Adipose tissue (tissue), 3 donors: ENCODE measurements around the gene LSP1. TPM values are rescaled to one million over a fixed set of nuclear protein-coding genes. Genes with fewer than 3 reads are reported as not detected.

Source experiments
- H3K27ac ChIP-seq: one replicate; pipeline ENCODE4 v1.5.1; 2013; ENCODE audit warnings: low read depth, low read length
- WGBS, 3 donors: extraction: QIAGEN DNeasy Blood & Tissue Kit; methylation state at CpG; one replicate each; pipeline ENCODE4 v1.1.7; 2013; 5-methylcytosine and 5-hydroxymethylcytosine counted together
- polyA plus RNA-seq, 3 donors: library from polyadenylated mRNA; stranded (reverse); fragments of 200-250 nt; gene quantifications; one replicate each; pipeline ENCODE4 v1.2.3, GENCODE V29; 2013
- donor health status: healthy with polysubstance abuse.
- donor health status: Bipolar disorder and iron deficiency.
- donor health status: healthy.

The LSP1 gene
- polyA plus RNA-seq, 3 donors, result 5.2 to 187 (median 40.4) TPM

DNA sequence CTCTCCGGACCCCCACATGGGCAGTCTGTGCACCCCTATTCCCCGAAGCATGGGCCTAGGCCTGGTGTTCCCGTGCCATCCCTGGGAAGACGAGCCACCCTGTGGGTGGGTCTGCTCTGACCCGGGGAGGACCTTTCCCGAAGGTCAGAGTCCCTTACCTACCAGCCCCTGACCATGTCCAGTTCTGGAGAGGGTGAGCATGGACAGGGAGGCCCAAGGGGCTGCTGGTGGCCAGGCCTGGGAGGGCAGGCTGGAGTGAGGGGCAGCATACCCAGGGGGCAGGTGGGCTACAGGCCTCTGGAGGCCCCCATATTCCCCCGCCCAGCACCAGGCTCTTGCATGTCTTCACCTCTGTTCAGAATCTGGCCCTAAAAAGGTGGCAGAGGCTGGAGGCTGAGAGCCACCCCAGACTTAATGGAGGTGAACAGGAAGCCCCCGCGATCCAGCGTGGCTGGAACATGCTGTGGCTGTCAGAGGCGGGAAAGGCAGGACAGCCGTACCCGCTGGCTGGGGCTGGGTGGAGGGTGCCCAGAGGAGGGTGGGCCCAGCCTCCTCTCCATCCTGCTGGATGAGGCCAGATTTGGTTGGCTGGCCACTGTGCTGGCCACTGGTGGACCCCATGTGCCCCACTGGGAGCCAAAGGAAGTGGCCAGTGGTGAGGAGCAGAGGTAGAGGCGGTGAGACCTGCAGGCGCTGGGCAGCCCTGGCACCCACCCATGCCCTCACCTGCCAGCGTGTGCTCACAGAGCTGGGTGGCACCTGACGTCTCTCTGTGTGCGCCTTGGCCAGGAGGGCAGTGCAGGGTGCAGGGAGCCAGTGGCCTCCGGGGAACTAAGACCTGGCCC lies 29.3 kb upstream of the LSP1 start:
- no peak overlapping the region for H3K27ac ChIP-seq
- WGBS, 3 donors, result 89 to 92% (median 92%) methylated on average over 19 of the region's 19 CpGs

DNA sequence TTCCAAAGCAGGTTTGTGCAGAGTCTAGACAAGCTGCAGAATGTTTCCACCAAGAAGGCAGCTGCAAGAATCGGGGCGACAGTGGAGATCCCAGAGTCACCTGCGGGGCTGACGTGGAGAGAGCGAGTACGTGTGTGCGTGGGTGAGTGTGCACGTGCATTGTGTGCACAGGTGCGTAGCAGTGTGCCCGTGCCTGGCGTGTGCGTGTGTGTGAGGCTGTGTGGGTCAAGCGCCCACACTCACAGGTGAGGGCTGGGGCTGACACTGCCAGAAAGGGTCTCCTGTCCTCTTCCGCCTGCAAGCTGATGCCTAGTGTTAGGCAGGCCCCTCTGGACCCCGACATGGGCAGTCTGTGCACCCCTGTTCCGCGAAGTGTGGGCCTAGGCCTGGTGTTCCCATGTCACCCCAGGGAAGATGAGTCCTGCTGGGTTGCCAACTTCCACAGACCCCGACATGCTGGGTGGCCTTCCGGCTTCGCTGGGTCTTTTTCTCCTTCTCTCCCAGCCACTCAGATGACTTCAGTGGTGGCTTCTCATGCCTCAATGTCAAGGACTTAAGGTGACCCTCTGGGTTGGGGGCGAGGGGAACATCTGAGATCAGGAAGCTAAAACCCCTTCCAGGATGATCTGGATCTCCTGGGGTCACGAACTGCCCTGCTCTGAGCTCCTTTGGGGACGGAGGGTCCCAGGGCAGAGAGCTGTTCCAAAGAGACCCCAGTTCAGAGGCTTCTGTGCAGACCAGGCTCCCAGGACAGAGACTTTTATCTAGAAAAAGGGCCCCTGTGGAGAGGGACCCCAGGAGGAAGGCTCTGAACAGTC lies 28.5 kb upstream of the LSP1 start:
- H3K27ac ChIP-seq, result no peak overlapping the region
- 88 to 93% (median 91%) methylated on average over 23 of the region's 23 CpGs for WGBS, 3 donors

DNA sequence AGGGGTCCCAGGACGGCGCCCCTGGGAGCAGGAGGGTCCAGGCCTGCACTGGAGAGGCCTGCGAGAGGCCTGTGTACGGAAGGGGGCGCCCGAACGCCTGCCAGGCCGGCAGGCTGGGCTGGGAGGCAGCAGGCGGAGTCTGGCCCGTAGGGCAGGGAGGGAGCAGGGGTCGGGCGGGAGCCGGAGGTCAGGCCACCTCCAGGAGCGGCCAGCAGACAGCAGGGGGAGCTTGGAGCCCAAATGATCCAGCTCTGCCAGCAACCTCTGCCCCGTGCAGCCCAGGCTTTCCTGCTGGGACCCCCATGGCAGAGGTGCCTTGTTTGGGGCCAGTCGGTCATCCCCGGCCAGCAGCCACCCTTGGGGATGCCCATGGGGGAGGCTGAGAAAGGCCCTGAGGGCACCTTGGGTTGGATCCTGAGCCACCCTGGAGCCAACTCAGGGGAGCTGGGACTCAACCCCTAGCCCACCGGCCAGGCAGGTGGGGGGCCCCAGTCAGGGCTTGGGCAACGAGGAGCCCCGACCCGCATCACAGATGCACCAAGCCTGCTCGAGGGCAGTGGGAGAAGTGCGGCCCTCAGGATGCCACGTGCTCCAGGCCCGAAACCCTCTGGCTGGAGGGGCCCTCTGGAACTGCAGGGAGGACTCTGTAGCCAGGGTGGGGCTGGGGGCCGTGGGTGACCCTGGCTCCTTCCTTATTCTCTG lies 27.7 kb upstream of the LSP1 start:
- no peak overlapping the region for H3K27ac ChIP-seq
- WGBS, 3 donors, result 54 to 58% (median 57%) methylated on average over 18 to 26 of the region's 26 CpGs

DNA sequence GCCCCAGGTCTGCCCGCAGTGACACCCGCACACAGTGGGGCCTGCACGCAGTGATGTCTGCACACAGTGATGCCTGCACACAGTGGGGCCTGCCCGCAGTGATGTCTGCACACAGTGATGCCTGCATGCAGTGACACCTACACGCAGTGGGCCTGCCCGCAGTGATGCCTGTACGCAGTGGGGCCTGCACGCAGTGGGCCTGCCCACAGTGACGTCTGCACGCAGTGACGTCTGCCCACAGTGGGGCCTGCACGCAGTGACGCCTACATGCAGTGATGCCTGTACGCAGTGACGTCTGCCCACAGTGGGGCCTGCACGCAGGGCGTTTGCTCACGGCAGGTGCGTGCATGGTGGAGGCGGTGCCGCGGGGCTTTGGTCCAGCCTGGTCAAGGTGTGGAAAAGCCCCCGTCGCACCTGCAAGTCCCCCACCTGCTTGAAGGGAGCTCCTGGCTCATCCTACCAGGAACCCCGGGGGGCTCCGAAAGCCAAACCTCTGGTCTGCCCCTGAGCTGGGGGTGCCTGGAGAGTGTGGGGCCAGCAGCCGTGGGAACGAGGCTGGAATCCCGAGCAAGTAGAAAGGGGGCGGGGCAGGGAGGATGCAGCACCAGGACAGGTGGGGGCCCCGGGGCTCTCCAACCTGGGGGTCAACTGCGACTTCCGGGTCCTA lies 27.0 kb upstream of the LSP1 start:
- 91 to 95% (median 94%) methylated on average over 31 to 33 of the region's 33 CpGs for WGBS, 3 donors
- H3K27ac ChIP-seq, result no peak overlapping the region

DNA sequence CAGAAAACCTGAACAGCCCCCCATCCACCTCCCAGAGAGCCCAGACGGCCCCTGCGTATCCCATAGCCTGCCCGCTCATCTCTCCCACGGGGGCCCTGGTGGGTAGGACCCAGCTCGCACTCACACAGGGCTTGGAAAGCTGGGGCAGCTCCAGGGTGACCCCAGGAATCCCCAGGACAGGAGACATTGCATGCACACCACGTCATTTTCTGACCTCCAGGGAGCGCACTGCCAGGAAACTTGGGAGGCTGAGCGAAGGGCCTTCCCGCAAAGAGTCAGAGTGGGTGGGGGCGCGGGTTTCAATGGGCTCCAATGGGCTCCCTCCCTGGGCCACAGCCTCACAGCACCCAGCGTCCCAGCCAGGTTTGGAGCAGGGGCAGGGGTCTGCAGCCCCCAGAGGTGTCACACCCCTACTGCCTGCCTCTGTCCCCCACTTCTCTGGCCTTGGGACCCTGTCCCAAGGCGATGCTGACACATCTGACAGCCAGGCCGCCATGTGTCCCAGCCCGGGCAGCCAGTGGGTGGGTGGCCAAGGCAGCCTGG lies 26.3 kb upstream of the LSP1 start:
- H3K27ac ChIP-seq, result no peak overlapping the region
- 62 to 76% (median 69%) methylated on average over 15 of the region's 15 CpGs for WGBS, 3 donors

DNA sequence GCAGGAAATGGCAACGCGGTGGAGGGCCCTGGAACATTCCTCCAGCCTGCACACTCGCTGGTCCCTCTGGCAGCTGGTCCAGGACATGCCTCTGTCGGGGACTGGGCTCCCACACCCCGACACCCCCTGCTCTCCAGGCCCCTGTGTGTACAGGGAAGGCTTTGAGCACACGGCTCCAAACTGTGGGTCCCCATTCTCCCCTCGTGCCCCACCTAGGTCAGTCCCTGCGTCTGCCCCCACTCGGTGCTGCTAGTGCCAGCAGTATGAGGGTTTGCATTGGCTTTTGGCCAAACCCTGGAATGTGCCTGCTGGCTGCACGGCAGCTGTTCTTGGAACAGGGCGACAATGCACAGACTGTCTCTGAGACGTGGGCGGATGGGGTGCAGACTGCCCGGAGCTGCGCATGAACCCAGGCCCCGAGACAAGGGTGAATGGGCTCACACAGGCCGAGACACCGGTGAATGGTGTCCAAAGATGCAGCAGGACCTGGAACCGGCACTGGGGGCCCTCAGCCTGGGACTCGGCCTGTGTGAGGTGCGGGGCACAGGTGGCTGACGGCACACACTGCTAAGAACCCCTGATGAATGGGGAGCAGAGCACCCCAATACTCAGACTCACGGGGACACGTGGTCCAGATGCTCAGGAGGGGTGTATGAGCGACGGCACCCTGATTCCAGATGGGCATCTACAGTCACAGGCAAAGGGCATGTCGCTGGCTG lies 25.6 kb upstream of the LSP1 start:
- no peak overlapping the region for H3K27ac ChIP-seq
- WGBS, 3 donors, result 39 to 74% (median 68%) methylated on average over 27 of the region's 27 CpGs

DNA sequence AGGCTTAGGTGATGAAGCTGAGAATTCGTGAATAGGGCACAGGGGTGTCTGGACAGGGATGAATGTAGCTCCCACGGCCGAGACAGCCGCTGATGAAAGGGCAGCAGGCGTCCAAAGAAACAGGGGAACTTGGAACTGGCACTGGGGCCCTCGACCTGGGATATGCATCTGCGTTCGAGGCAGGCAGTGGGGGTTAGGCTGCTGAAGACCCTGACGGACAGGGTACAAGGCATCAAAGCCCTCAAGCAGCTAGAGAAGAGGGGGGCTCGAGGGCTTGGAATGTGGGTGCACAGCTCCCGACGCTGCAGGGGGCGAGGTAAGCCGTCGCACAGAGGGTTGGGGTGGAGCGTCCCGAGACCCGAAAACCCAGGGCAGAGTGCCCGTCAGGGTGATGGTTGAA lies 25.0 kb upstream of the LSP1 start:
- WGBS, 3 donors, result 84 to 89% (median 86%) methylated on average over 19 of the region's 19 CpGs
- H3K27ac ChIP-seq, result no peak overlapping the region

DNA sequence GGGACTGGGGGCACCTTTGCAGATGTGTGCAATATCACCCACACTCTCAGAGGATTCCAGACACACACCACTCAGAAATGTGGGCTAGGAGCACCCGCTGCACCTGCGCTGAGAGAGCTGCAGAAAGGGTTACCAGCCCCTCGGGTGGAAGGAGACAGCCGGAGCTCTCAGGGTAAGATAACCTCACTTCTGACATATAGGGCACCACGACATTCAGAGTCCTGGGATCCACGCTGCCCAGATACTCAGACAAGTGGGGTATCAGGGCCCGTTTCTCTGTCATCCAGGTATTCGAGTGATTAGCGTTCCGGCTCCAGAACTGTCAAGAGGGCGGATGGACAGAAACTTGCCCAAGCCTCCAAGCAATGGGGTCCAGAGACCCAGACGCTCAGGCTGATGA lies 24.3 kb upstream of the LSP1 start:
- 84 to 89% (median 84%) methylated on average over 12 of the region's 12 CpGs for WGBS, 3 donors
- no peak overlapping the region for H3K27ac ChIP-seq

DNA sequence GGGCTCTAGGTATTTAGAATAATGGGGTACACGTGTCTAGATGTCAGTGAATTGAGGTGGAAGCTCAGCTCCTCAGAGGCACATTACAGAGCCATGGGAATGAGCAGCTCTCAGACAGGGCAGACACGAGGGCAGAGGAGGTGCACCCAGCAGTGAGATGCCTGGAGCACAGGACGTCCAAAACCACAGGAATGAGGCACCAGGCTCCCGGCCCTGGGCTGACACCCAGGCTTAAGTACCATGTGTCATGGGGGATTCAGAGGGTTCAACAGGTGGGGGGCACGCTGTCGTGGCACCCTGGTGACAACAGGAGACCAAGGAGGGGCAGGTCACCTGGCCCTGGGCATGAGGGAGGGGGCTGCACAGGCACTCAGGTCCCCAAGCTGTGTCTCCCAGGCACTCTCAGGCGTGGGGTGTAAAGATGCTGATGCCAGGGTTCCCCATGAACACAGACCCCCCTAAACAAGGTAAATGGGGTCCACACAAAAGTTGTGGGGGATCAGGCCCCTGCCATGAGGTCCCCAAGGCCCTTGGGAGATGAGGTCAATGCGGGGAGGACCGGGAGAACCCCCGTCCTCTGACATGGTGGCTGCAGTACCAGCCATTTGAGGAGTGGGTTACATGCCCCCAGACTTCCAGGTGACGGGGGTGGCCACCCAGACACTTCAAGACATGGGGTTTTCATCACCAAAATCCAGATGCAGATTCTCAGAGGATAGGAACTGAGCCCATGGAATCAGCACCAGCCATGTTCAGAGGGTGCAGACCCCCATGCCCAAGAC lies 23.7 kb upstream of the LSP1 start:
- no peak overlapping the region for H3K27ac ChIP-seq
- WGBS, 3 donors, result 70 to 92% (median 70%) methylated on average over 11 of the region's 11 CpGs

DNA sequence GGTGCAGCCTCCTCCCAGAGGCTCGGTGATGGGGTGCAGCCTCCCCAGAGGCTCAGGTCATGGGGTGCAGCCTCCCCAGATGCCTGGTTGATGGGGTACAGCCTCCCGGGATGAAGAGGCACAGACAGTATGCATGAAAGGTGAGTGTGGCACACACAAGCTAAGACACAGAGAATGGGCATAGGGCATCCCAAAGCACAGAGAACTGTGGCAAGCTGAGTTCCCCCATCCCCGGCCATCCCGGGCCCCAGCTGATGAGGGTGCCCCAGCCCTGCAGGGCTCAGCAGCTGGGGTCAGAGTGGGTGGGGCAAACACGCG lies 22.9 kb upstream of the LSP1 start:
- no peak overlapping the region for H3K27ac ChIP-seq
- 56 to 64% (median 57%) methylated on average over 5 to 6 of the region's 6 CpGs for WGBS, 3 donors

DNA sequence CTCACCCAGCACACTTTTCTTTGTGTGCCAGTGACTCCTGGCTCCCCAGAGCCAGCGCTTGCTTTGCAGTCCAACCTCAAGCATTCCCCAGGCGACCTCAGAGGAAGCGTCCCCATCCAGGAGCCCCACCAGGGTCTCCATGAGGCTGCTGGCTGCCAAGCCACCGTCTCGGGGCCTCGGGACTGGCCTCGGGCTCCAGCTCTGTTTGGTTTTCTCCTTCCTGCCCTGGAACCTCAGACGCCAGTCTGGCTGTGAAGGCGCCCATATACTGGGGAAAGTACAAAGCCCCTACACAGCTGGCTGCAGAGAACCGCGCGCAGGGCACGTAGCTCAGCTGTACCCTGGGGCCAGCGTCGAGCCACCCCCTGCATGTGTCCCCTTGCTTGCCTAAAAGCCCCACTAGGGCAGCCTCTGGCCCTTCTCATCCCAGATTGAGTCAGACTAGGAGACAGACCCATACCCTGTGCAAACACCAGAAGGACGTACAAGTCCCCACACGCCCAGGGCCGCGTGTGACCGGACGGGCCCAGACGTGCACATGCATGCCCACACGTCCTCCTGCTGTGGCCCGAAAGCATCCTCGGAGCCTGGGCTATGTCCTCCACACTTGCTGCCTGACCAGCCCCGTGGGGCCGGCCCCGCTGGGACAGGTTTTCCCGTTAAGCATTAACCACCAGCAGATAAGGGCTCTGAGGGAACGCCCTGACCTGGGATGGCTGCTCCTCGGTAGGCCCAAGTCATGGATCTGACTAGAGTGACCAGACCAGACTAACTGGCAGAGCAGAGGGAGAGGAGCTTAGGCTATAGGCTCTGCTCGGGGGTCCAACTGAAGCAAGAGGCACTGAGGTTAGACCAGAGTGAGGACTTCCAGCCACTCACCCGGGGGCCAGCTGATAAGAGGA lies 22.3 kb upstream of the LSP1 start:
- 22 to 69% (median 65%) methylated on average over 33 of the region's 33 CpGs for whole genome bisulfite sequencing, 3 donors

DNA sequence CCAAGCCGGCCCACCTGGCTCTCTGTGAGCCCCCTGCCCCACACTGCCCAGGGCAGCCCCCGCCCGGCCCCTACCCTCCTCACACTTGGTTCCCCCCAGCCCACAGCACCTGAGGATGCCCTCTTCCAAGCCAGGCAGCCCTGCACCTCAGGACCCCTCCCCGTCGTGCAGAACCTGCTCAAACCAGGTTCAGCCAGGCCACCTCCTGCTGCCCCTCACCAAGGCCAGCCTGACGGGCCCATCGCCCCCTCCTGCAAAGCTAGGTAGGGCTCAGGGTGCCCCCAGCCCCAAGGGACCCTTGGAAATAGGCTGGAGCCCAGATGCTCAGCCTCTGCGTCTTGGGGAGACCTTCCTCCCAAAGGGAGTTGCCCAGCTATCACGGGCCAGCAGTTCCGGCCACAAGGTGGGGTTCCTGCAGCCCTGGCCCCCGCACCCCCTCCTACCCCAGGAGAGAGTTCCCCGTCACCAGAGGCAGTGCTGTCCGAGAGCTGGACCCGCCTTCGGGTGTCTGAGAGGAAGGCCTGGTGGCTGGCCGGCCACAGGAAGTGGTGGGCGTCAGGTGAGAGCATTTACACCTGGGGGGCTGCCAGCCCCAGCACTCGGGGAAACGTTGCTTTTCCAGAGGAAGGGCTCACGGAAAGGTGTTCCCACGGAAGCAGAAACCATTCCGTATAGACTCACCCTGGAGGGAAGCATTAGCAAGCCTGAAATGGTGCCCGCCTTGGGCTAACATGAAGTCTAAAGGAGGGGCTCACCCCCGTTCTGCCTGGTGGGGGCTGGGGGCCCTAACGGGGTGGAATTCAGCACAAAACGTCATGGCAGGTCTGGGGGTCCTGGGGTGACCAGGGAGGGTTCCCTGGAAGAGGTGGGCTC lies 21.3 kb upstream of the LSP1 start:
- WGBS, 3 donors, result 63 to 70% (median 69%) methylated on average over 24 to 26 of the region's 26 CpGs
- no peak overlapping the region for H3K27ac ChIP-seq

More for the DNA sequence above, 22.3 kb upstream of the LSP1 start:
- H3K27ac ChIP-seq, result no peak overlapping the region

DNA sequence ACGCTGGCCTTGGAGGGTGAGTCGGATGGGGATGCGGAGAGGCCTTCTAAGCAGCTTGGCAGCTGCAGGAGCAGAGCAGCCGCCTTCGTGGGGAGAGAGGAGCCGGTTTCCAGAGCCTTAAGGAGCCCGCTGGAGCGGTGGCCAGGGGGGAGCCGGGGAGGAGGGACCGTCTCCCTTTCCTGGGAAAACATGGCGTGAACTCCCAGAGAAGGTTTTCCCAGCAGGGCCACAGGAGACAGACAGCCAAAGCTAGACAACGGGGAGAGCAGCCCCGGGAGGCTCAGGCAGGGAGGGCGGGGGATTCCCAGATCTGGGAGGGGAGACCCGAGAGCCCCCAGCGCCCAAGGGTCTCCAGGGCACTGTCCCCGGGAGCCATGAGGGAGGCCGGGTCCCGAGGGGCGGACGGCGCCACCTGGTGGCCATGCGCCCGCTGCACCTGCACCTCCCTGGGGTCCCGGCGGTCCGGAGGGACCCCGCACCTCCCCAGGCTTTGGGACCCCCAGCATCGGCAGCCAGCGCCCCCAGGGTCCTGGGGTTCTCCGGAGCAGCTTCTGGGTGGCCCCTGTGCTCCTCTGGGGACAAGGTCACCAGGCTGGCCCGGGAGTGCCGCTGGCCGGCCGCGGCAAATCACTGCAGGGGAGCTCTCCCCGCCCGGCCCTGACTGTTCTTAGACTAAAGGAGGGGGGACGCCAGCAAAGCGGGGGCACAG lies 20.5 kb upstream of the LSP1 start:
- H3K27ac ChIP-seq, result no peak overlapping the region
- 12 to 19% (median 17%) methylated on average over 34 to 40 of the region's 40 CpGs for WGBS, 3 donors

DNA sequence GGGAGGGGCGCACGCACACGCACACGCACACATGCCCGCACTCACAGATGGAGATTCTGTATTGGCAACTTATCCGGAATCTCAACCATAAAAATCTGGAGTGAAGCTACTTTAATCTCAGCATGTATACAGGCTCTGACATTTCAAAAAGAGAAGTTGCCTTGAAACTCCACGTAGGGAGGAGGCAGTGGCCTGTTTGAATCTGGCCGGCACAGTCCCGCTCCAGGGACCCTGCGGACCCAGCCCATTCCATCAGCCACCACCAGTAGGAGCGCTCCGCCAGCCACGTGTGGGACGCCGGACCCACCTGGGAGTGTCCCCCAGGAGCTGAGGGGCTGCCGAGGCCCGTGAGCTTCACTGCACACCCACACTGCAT lies 20.0 kb upstream of the LSP1 start:
- 55 to 61% (median 60%) methylated on average over 17 of the region's 17 CpGs for WGBS, 3 donors
- no peak overlapping the region for H3K27ac ChIP-seq
